HCT116 (cell line): Measurements from ENCODE around the gene FBXW8. TPM values are rescaled to one million over a fixed set of nuclear protein-coding genes. Genes with fewer than 3 reads are reported as not detected.

Experiments used
- ATAC-seq: fragments of 200-7000 bp; cut with Tn5 transposase; 2 replicates; pipeline ENCODE4 v1.9.1; 2020; ENCODE audit warnings: mild to moderate bottlenecking, moderate library complexity
- BruUV-seq: library from RNA; stranded (reverse); fragments of 400-500 nt; replicated peaks from 2 replicates; lab custom pipeline; 2021; lab: Mats Ljungman, UMichigan
- CTCF ChIA-PET: fragments of 300-600 bp; sonication (Branson Sonifier 250); formaldehyde crosslinking; loops from one replicate; lab custom pipeline; 2021; ENCODE audit warnings: antibody characterized with exemption; lab: Charles Lee
- POLR2A ChIA-PET: fragments of 300-600, 350-600 bp; sonication (Branson Sonifier 250); formaldehyde crosslinking; loops from one replicate; lab custom pipeline; 2021; ENCODE audit warnings: antibody characterized with exemption; lab: Charles Lee
- RAD21 ChIA-PET, 2 experiments: fragments of 300-600 bp; sonication (Branson Sonifier 250); formaldehyde crosslinking; loops; one replicate each; lab custom pipeline; 2023; ENCODE audit warnings: low total read pairs in 2 of 2; ENCODE audit not compliant: uncharacterized antibody in 2 of 2, unreplicated experiment in 2 of 2, low non-redundant PET in 1 of 2; lab: Charles Lee
- DNase-seq: peaks from one replicate; pipeline ENCODE4 v3.0.0-alpha.2; 2010; ENCODE audit warnings: low read depth, low spot score
- H2AFZ ChIP-seq: fragments of 200-600 bp; shearing (Covaris generic), sonication (generic); 2 replicates; pipeline ENCODE4 v1.6.1; 2017; ENCODE audit warnings: low read depth, mixed run types, mixed read lengths, antibody characterized with exemption, low read length; ENCODE audit not compliant: poor library complexity, severe bottlenecking
- H3K27ac ChIP-seq: 2 replicates; pipeline ENCODE4 v1.5.1; 2012; ENCODE audit warnings: low read depth, low read length
- H3K27me3 ChIP-seq: fragments of 200-600 bp; sonication (generic); 2 replicates; pipeline ENCODE4 v1.6.1; 2016; ENCODE audit warnings: mixed run types, low read length, mixed read lengths; ENCODE audit not compliant: insufficient read depth
- H3K36me3 ChIP-seq, 2 experiments: fragments of 200-500 bp in 1 of 2; fragments of 200-600 bp in 1 of 2; sonication (Bioruptor generic) in 1 of 2; sonication (generic) in 1 of 2; 2 replicates each; pipeline versions ENCODE4 v1.5.1 to v1.6.1; 2014 to 2016; ENCODE audit warnings: low read length in 2 of 2, inconsistent platforms in 1 of 2, mixed read lengths in 1 of 2, mixed run types in 1 of 2; ENCODE audit not compliant: insufficient read depth in 2 of 2, control insufficient read depth in 1 of 2
- H3K4me1 ChIP-seq, 2 experiments: fragments of 200-600 bp in 1 of 2; sonication (generic) in 1 of 2; 2 replicates each; pipeline versions ENCODE4 v1.5.1 to v1.6.1; 2012 to 2017; ENCODE audit warnings: low read length in 2 of 2, inconsistent platforms in 1 of 2, mild to moderate bottlenecking in 1 of 2, mixed read lengths in 1 of 2, mixed run types in 1 of 2, moderate library complexity in 1 of 2; ENCODE audit not compliant: insufficient read depth in 2 of 2, control insufficient read depth in 1 of 2
- H3K4me2 ChIP-seq: fragments of 200-600 bp; sonication (generic); 2 replicates; pipeline ENCODE4 v1.6.1; 2017; ENCODE audit warnings: mixed run types, low read length, mixed read lengths
- H3K4me3 ChIP-seq, 2 experiments: fragments of 200-600 bp in 1 of 2; sonication (generic) in 1 of 2; replicated peaks in 1 of 2; 2 replicates each; pipeline ENCODE4 v1.5.1; 2011 to 2016; ENCODE audit warnings: low read length in 2 of 2, control low read depth in 1 of 2, low read depth in 1 of 2, mild to moderate bottlenecking in 1 of 2, mixed read lengths in 1 of 2, mixed run types in 1 of 2
- H3K79me2 ChIP-seq: fragments of 200-600 bp; sonication (generic); 2 replicates; pipeline ENCODE4 v1.6.1; 2017; ENCODE audit warnings: mild to moderate bottlenecking, mixed run types, low read length, moderate library complexity, mixed read lengths; ENCODE audit not compliant: insufficient read depth
- H3K9ac ChIP-seq: fragments of 200-600 bp; sonication (generic); 2 replicates; pipeline ENCODE4 v1.6.1; 2016; ENCODE audit warnings: low read length, mixed read lengths
- H3K9me2 ChIP-seq: fragments of 200-600 bp; sonication (generic), shearing (Covaris generic); 2 replicates; pipeline ENCODE4 v1.6.1; 2017; ENCODE audit warnings: mixed run types, mild to moderate bottlenecking, moderate library complexity; ENCODE audit not compliant: insufficient read depth
- H3K9me3 ChIP-seq, 2 experiments: fragments of 200-500 bp in 1 of 2; fragments of 200-600 bp in 1 of 2; sonication (Bioruptor generic) in 1 of 2; sonication (generic) in 1 of 2; 2 replicates each; pipeline ENCODE4 v1.6.1; 2014 to 2017; ENCODE audit warnings: low read length in 2 of 2, mixed read lengths in 2 of 2, inconsistent platforms in 1 of 2, low read depth in 1 of 2, mild to moderate bottlenecking in 1 of 2, mixed run types in 1 of 2, moderate library complexity in 1 of 2; ENCODE audit not compliant: control insufficient read depth in 1 of 2, insufficient read depth in 1 of 2
- H4K20me1 ChIP-seq: fragments of 200-600 bp; sonication (generic), shearing (Covaris generic); 2 replicates; pipeline ENCODE4 v1.6.1; 2017; ENCODE audit warnings: mixed run types, mild to moderate bottlenecking, moderate library complexity; ENCODE audit not compliant: insufficient read depth
- CBX3 ChIP-seq: IDR thresholded peaks from 2 replicates; pipeline ENCODE4 v1.6.1; 2012; ENCODE audit warnings: low read depth
- ELF1 ChIP-seq: IDR thresholded peaks from 2 replicates; pipeline ENCODE4 v1.6.1; 2012; ENCODE audit warnings: low read depth, borderline replicate concordance
- EZH2 ChIP-seq: fragments of 200-600 bp; sonication (generic); IDR thresholded peaks from 2 replicates; pipeline ENCODE4 v1.6.1; 2017; ENCODE audit warnings: antibody characterized with exemption, mixed run types
- POLR2AphosphoS5 ChIP-seq: IDR thresholded peaks from 2 replicates; pipeline ENCODE4 v1.6.1; 2011; ENCODE audit warnings: mild to moderate bottlenecking, low read depth, low read length, moderate library complexity
- SIN3A ChIP-seq: IDR thresholded peaks from 2 replicates; pipeline ENCODE4 v1.6.1; 2012; ENCODE audit warnings: low read depth
- SP1 ChIP-seq: IDR thresholded peaks from 2 replicates; pipeline ENCODE4 v1.6.1; 2012; ENCODE audit warnings: low read depth
- TCF7L2 ChIP-seq: IDR thresholded peaks from 2 replicates; pipeline ENCODE4 v1.7.0; 2011; ENCODE audit warnings: borderline replicate concordance, inconsistent platforms; ENCODE audit not compliant: insufficient read depth, insufficient read length; ENCODE audit errors: extremely low read depth
- ZFX ChIP-seq: fragments of 450-650 bp; IDR thresholded peaks from 2 replicates; pipeline ENCODE4 v1.6.1; 2017
- intact Hi-C: fragments of 100-400 bp; cut with micrococcal nuclease; formaldehyde crosslinking; loops from 2 replicates; pipeline ENCODE4 v1.10.0; 2022
- total RNA-seq: library from RNA; stranded (reverse); gene quantifications from one replicate; pipeline ENCODE4 v1.2.1, GENCODE V29; 2021; ENCODE audit not compliant: unreplicated experiment
- TF ChIP-seq, protein P1 (sequence below): IDR thresholded peaks from 2 replicates; pipeline ENCODE4 v1.6.1; 2012
- TF ChIP-seq, protein P2 (sequence below), 3 experiments: fragments of 200-600 bp in 1 of 3; sonication (generic) in 1 of 3; IDR thresholded peaks in 2 of 3; conservative IDR thresholded peaks in 1 of 3; 2 replicates each; pipeline ENCODE4 v1.5.1; 2012 to 2017; ENCODE audit warnings: low read depth in 2 of 3, low read length in 2 of 3, antibody characterized with exemption in 1 of 3, borderline replicate concordance in 1 of 3, control low read depth in 1 of 3, mild to moderate bottlenecking in 1 of 3, mixed read lengths in 1 of 3, mixed run types in 1 of 3, moderate library complexity in 1 of 3; ENCODE audit not compliant: insufficient read depth in 1 of 3

Gene FBXW8
- total RNA-seq, 1 experiment from 2014 or later: 14.6 TPM

DNA sequence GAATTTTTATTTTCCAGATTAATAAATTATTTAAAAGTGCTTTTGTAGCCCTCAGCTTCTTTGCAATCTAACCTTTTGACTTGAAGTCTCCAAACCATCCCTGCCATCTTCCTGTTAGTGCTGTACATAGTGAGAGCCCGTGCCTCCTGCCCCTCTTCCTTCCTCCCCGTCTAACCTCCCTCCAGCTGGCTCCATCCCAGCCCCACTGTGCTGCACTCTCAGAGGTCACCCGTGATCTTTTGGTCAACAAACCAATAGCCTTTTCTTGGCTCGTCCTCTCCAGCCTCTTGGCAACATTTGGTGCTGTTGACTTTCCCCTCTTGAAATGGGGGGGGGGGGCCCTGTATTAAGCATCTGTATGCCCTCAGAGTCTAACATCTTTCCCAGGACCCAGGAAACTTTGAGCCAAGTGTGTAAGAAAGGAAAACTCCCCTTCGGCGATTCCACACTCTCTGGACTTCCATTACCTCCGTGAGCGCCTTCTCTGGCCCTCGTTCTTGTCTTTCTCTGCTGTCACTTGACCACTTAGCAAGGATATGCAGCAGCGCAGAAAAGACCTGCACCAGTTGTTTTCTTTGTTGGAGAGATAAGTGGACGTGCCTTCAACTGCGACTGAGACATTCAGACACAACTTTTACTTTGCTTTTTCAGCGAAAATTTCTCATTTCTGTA, 44.1 kb downstream of the FBXW8 start:
- Histone ChIP-seq H3K4me2 (no peak overlapping the region), H3K9ac (no peak overlapping the region), H3K4me3 (no peak overlapping the region), H2AFZ (no peak overlapping the region), H3K9me3 (no peaks in the 10 kb centered on the region), H3K27ac (no peak overlapping the region), H3K4me1 (no peaks in the 10 kb centered on the region; a peak in 1 of 4 replicates), H3K79me2 (no peaks in the 10 kb centered on the region; the same call in 1 of the 2 replicates), H3K9me2 (no peaks in the 10 kb centered on the region), H4K20me1 (no peaks in the 10 kb centered on the region), H3K36me3 (no peaks in the 10 kb centered on the region), H3K27me3 (no peaks in the 10 kb centered on the region)
- ChIA-PET CTCF (interaction anchor here (1.8 to 2.6 kb wide), 2 partner anchors 245 to 253 kb away, joined by 5 to 18 read pairs; no protein-coding TSS in a partner anchor), POLR2A (no interaction called here), RAD21 (no interaction called here)
- BruUV-seq: no TSS peak
- TF ChIP-seq SIN3A: no peak
- no peak for TF ChIP-seq SP1
- no peak for TF ChIP-seq POLR2AphosphoS5
- TF ChIP-seq, protein P1, sequence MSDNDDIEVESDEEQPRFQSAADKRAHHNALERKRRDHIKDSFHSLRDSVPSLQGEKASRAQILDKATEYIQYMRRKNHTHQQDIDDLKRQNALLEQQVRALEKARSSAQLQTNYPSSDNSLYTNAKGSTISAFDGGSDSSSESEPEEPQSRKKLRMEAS: no peak
- TF ChIP-seq, protein P2, sequence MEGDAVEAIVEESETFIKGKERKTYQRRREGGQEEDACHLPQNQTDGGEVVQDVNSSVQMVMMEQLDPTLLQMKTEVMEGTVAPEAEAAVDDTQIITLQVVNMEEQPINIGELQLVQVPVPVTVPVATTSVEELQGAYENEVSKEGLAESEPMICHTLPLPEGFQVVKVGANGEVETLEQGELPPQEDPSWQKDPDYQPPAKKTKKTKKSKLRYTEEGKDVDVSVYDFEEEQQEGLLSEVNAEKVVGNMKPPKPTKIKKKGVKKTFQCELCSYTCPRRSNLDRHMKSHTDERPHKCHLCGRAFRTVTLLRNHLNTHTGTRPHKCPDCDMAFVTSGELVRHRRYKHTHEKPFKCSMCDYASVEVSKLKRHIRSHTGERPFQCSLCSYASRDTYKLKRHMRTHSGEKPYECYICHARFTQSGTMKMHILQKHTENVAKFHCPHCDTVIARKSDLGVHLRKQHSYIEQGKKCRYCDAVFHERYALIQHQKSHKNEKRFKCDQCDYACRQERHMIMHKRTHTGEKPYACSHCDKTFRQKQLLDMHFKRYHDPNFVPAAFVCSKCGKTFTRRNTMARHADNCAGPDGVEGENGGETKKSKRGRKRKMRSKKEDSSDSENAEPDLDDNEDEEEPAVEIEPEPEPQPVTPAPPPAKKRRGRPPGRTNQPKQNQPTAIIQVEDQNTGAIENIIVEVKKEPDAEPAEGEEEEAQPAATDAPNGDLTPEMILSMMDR (IDR thresholded peaks at IDR 0.05 in 2 of 3, conservative IDR thresholded peaks at IDR 0.05 in 1 of 3; ENCODE audit: borderline replicate concordance in 1 of 3, insufficient read depth in 1 of 3, low read depth in 2 of 3, low read length in 2 of 3): no peak
- no peak for TF ChIP-seq ELF1
- TF ChIP-seq TCF7L2: no peak
- TF ChIP-seq CBX3: no peak
- TF ChIP-seq ZFX: no peak
- no peak for TF ChIP-seq EZH2
- intact Hi-C loops: loop anchor here (1.0 kb wide), 2 partner anchors 182 to 252 kb away; no protein-coding TSS in a partner anchor
- DNase-seq: no peak
- ATAC-seq: no peak
